Breast epithelium (tissue), 3 donors: ENCODE results near the gene PFKFB3.

Source experiments
- POLR2A ChIP-seq: fragments of 450-650 bp; IDR thresholded peaks from one replicate; pipeline ENCODE4 v1.6.1; 2016; ENCODE audit warnings: antibody characterized with exemption, mild to moderate bottlenecking, moderate library complexity
- POLR2AphosphoS5 ChIP-seq, 3 donors: sonication (generic); formaldehyde crosslinking; IDR thresholded peaks; one replicate each; pipeline ENCODE4 v1.6.1; 2017; ENCODE audit warnings: antibody characterized with exemption in 3 of 3
- TF ChIP-seq, protein P1 (sequence below), 3 donors: fragments of 450-650 bp; IDR thresholded peaks; one replicate each; pipeline ENCODE4 v1.5.1; 2016 to 2017; ENCODE audit warnings: antibody characterized with exemption in 3 of 3, mild to moderate bottlenecking in 3 of 3, moderate library complexity in 3 of 3

DNA sequence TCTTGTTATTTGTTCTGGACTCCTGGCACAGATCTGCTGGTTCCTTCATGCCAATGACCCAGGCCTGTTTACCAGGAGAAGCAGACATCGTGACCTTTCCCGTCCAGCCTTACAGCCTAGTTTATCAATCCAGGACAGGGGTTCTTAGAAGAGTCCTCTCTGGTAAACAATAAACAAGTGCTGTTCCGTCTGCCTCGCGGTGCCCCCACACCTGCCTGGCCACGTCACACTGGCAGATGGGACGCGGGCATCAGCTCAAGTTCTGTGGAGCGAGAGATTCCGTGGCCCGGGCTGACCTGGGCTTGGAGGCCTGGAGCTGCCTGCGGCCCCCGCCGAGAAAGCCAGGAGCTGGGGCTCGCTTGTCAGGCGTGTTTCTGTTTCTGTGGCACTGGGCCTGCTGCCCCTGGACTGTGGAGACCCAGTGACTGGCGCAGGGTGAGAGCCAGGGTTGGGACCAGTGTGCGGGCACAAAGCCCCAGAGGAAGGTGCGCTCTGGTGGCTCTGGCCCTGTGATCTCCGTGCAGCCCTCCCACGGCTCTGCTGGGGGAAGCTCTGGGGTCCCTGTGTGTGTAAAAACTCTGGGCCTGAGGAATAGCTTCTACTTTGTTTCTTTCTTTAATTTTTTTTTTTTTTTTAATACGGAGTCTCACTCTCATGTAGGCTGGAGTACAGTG is 28.4 kb upstream of the PFKFB3 start:
- TF ChIP-seq, protein P1, sequence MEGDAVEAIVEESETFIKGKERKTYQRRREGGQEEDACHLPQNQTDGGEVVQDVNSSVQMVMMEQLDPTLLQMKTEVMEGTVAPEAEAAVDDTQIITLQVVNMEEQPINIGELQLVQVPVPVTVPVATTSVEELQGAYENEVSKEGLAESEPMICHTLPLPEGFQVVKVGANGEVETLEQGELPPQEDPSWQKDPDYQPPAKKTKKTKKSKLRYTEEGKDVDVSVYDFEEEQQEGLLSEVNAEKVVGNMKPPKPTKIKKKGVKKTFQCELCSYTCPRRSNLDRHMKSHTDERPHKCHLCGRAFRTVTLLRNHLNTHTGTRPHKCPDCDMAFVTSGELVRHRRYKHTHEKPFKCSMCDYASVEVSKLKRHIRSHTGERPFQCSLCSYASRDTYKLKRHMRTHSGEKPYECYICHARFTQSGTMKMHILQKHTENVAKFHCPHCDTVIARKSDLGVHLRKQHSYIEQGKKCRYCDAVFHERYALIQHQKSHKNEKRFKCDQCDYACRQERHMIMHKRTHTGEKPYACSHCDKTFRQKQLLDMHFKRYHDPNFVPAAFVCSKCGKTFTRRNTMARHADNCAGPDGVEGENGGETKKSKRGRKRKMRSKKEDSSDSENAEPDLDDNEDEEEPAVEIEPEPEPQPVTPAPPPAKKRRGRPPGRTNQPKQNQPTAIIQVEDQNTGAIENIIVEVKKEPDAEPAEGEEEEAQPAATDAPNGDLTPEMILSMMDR (IDR thresholded peaks at IDR 0.05), result no peak
- peak in 1 of 3 donors; percentile 15 for TF ChIP-seq POLR2AphosphoS5 (IDR thresholded peaks at IDR 0.05)
- TF ChIP-seq POLR2A, result no peak
